AG04449 (cell line): Measurements from ENCODE around the gene TAF1B.
"Not testable (repeated sequence)": the region's sequence is repeated elsewhere in the genome, so short reads cannot be mapped to it uniquely, and the experiment has no call there.

Experiments used
- CTCF ChIA-PET: fragments of 350-600 bp; formaldehyde crosslinking; extraction: SDS; loops from one replicate; lab custom pipeline; 2021; ENCODE audit warnings: antibody characterized with exemption; lab: Yijun Ruan, JAX
- POLR2A ChIA-PET: fragments of 400-600, 350-600 bp; formaldehyde crosslinking; extraction: SDS; loops from one replicate; lab custom pipeline; 2020; ENCODE audit warnings: antibody characterized with exemption, inconsistent platforms; lab: Yijun Ruan, JAX
- DNase-seq: peaks from one replicate; pipeline ENCODE4 v3.0.0-alpha.2; 2010; ENCODE audit warnings: low read depth, low spot score
- H3K4me3 ChIP-seq: 2 replicates; pipeline ENCODE4 v1.5.1; 2011; ENCODE audit warnings: low read depth, mild to moderate bottlenecking, control low read depth, low read length
- CTCF ChIP-seq: IDR thresholded peaks from one replicate; pipeline ENCODE4 v1.5.1; 2011; ENCODE audit warnings: mild to moderate bottlenecking, moderate library complexity, low read length, control low read depth, inconsistent platforms; ENCODE audit not compliant: insufficient read depth; ENCODE audit errors: missing control alignments

The TAF1B gene

GRCh38 chr2:9832586-9832985 lies 10.7 kb upstream of the TAF1B start:
- no peak overlapping the region for H3K4me3 ChIP-seq
- ChIA-PET POLR2A (no interaction called here), CTCF (interaction anchor here (1.6 kb wide), 1 partner anchor 33 kb away, joined by 3 read pairs; no protein-coding TSS in a partner anchor)
- DNase-seq: no peak
- no peak for TF ChIP-seq CTCF

DNA sequence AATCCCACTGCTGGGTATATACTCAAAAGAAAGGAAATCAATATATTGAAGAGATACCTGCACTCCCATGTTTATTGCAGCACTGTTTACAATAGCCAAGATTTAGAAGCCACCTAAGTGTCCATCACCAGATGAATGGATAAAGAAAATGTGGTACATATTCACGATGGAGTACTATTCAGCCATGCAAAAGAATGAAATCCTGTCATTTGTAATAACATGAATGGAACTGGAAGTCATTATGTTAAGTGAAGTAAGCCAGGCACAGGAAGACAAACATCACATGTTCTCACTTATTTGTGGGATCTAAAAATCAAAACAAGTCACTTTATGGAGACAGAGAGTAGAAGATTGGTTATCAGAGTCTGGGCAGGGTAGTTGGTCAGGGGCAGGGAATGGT lies 8.2 kb upstream of the TAF1B start:
- H3K4me3 ChIP-seq, POLR2A ChIA-PET, CTCF ChIA-PET, DNase-seq: not testable (repeated sequence)

GRCh38 chr2:9836074-9836473 lies 7.2 kb upstream of the TAF1B start:
- TF ChIP-seq CTCF: no peak
- H3K4me3 ChIP-seq: no peak overlapping the region
- DNase-seq: no peak
- POLR2A ChIA-PET: no interaction called here
- CTCF ChIA-PET: interaction anchor here (1.3 to 9.9 kb wide), 4 partner anchors 22 to 236 kb away, joined by 3 to 83 read pairs (median 6); no protein-coding TSS in a partner anchor

- TF ChIP-seq CTCF: no peak
- DNase-seq: no peak
- CTCF ChIA-PET: interaction anchor here (1.3 to 9.9 kb wide), 4 partner anchors 23 to 236 kb away, joined by 3 to 83 read pairs (median 6); no protein-coding TSS in a partner anchor
- POLR2A ChIA-PET: no interaction called here
- no peak overlapping the region for H3K4me3 ChIP-seq
Observed at GRCh38 chr2:9836517-9836916, 6.8 kb upstream of the TAF1B start.

DNA sequence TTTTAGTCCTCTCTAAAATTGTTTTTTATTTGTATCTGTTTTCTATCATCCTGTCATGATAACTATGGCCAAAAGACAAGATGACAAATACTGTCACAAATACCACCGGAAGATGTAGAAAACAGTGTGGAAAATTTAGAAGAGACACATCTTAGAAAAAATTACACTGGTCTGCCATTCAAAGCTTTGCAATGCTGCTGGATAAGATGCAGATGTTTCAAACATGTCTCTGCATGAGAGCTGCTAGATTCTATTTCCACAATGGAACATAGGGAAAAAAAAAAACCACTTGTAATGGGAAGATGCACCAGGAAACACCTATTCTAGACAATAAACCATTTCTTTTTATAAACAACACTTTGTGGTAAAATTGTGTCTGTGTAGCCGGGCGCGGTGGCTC lies 5.8 kb upstream of the TAF1B start:
- no peak for TF ChIP-seq CTCF
- ChIA-PET POLR2A (no interaction called here), CTCF (interaction anchor here (9.9 kb wide), 1 partner anchor 24 kb away, joined by 83 read pairs; no protein-coding TSS in a partner anchor)

DNA sequence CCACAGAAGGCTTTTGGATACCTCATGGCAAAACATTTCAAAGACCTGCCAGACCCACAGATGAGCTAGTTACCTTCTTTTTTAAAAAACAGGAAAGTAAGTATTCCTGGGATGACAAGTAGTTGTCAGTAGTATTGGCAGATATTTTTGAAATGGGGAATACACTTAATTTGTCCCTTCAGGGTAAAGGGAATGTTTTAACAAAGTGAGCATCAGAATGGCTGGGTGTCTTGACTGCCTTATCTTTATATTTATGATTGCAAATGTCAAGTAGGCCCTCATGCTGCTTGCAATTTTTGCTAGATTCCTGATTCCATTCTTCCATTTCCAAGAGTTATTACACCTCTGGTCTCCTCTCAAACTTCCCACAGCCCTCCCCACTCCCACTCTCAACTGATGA lies 4.9 kb upstream of the TAF1B start:
- no peak overlapping the region for H3K4me3 ChIP-seq
- TF ChIP-seq CTCF: no peak
- ChIA-PET POLR2A (no interaction called here), CTCF (interaction anchor here (9.9 kb wide), 1 partner anchor 25 kb away, joined by 83 read pairs; no protein-coding TSS in a partner anchor)
- no peak for DNase-seq

More for the DNA sequence above, 5.8 kb upstream of the TAF1B start:
- no peak for DNase-seq
- H3K4me3 ChIP-seq: no peak overlapping the region

GRCh38 chr2:9842487-9843228 lies 616 bp upstream of the TAF1B start:
- ChIA-PET POLR2A (interaction anchor here (0.6 to 1.5 kb wide), 9 partner anchors 13 to 606 kb away, joined by 3 to 6 read pairs (median 4); partner anchors contain the start of genes ADAM17, ODC1 and YWHAQ), CTCF (interaction anchor here (0.9 to 9.9 kb wide), 6 partner anchors 29 to 593 kb away, joined by 3 to 83 read pairs (median 6); no protein-coding TSS in a partner anchor)
- no peak for TF ChIP-seq CTCF
- no peak for DNase-seq
- peak overlapping the region; percentile 81 for H3K4me3 ChIP-seq
